Fibroblast of lung (primary cell): ENCODE data around the gene RFFL. TPM values are rescaled to one million over a fixed set of nuclear protein-coding genes. Genes with fewer than 3 reads are reported as not detected.
A peak's percentile ranks its signal among the peaks of the same experiment; 100 is the strongest.

ENCODE experiments used
- DNase-seq, 2 donors: peaks; one replicate each; pipeline versions ENCODE4 v3.0.0 to v3.0.0-alpha.2; 2010; ENCODE audit warnings: low read depth in 2 of 2
- H2AFZ ChIP-seq: 2 replicates; pipeline ENCODE4 v1.5.1; 2012; ENCODE audit warnings: low read length, control low read depth, inconsistent platforms
- H3K27ac ChIP-seq: 2 replicates; pipeline ENCODE4 v1.5.1; 2011; ENCODE audit warnings: low read length, control low read depth; ENCODE audit not compliant: insufficient read depth
- H3K27me3 ChIP-seq: 2 replicates; pipeline ENCODE4 v1.5.1; 2011; ENCODE audit warnings: mild to moderate bottlenecking, low read length; ENCODE audit not compliant: control insufficient read depth, insufficient read depth
- H3K36me3 ChIP-seq: 2 replicates; pipeline ENCODE4 v1.5.1; 2011; ENCODE audit warnings: low read length; ENCODE audit not compliant: control insufficient read depth, insufficient read depth
- H3K4me1 ChIP-seq: 2 replicates; pipeline ENCODE4 v1.5.1; 2011; ENCODE audit warnings: low read length; ENCODE audit not compliant: control insufficient read depth, insufficient read depth; ENCODE audit errors: extremely low read depth
- H3K4me2 ChIP-seq: 2 replicates; pipeline ENCODE4 v1.5.1; 2011; ENCODE audit warnings: low read length, control low read depth; ENCODE audit not compliant: insufficient read depth; ENCODE audit errors: extremely low read depth
- H3K4me3 ChIP-seq, 4 experiments: fragments of 200-600 bp in 1 of 4; sonication (generic) in 1 of 4; replicated peaks in 1 of 4; 2 replicates each; pipeline ENCODE4 v1.5.1; 2011 to 2016; ENCODE audit warnings: low read length in 4 of 4, low read depth in 3 of 4, mild to moderate bottlenecking in 3 of 4, control low read depth in 2 of 4, inconsistent platforms in 1 of 4, mixed read lengths in 1 of 4; ENCODE audit not compliant: insufficient read depth in 1 of 4; ENCODE audit errors: control extremely low read depth in 1 of 4
- H3K79me2 ChIP-seq: 2 replicates; pipeline ENCODE4 v1.5.1; 2012; ENCODE audit warnings: mild to moderate bottlenecking, low read length, inconsistent platforms; ENCODE audit not compliant: control insufficient read depth, insufficient read depth
- H3K9ac ChIP-seq: 2 replicates; pipeline ENCODE4 v1.5.1; 2011; ENCODE audit warnings: mild to moderate bottlenecking, low read length, control low read depth; ENCODE audit not compliant: insufficient read depth
- H3K9me3 ChIP-seq: 2 replicates; pipeline ENCODE4 v1.5.1; 2012; ENCODE audit warnings: low read depth, low read length; ENCODE audit not compliant: control insufficient read depth, insufficient read depth
- H4K20me1 ChIP-seq: 2 replicates; pipeline ENCODE4 v1.5.1; 2011; ENCODE audit warnings: low read length; ENCODE audit not compliant: control insufficient read depth, insufficient read depth; ENCODE audit errors: extremely low read depth
- CTCF ChIP-seq, 2 donors: IDR thresholded peaks in 1 of 2; conservative IDR thresholded peaks in 1 of 2; 1 replicate in 1 of 2; 2 replicates in 1 of 2; pipeline ENCODE4 v1.5.1; 2011 to 2012; ENCODE audit warnings: low read length in 2 of 2, control low read depth in 1 of 2, inconsistent platforms in 1 of 2, low read depth in 1 of 2, mild to moderate bottlenecking in 1 of 2
- EZH2 ChIP-seq: IDR thresholded peaks from 2 replicates; pipeline ENCODE4 v1.5.1; 2012; ENCODE audit warnings: low read length, control low read depth, mild to moderate bottlenecking; ENCODE audit errors: missing control alignments
- polyA plus RNA-seq, 2 donors: library from polyadenylated mRNA; depleted of rRNA in 1 of 2; stranded (reverse) in 1 of 2; unstranded in 1 of 2; fragments of >200 nt; gene quantifications; 2 replicates each; pipeline ENCODE4 v1.2.1, GENCODE V29; 2011 to 2012; ENCODE audit warnings: missing spikeins in 1 of 2
- total RNA-seq: library from RNA; depleted of rRNA; stranded (reverse); fragments of >200 nt; gene quantifications from 2 replicates; pipeline ENCODE4 v1.2.1, GENCODE V29; 2014

Gene RFFL
- total and polyA plus RNA-seq, 2 donors (not counting 1 experiment from before 2014, with no cell fraction given), result 10.1 to 15.9 TPM

- no peak for TF ChIP-seq EZH2
- TF ChIP-seq CTCF (conservative IDR thresholded peaks at IDR 0.05 in 1 of 2, IDR thresholded peaks at IDR 0.05 in 1 of 2; ENCODE audit: low read depth in 1 of 2, low read length in 2 of 2), result no peak
- H3K79me2 ChIP-seq, result no peaks in the 10 kb centered on the region
- no peak overlapping the region for H3K27ac ChIP-seq
- no peak overlapping the region for H3K9ac ChIP-seq
- H3K9me3 ChIP-seq, result no peaks in the 10 kb centered on the region
- no peaks in the 10 kb centered on the region for H3K4me1 ChIP-seq
- H4K20me1 ChIP-seq, result no peaks in the 10 kb centered on the region
- H3K4me2 ChIP-seq, result no peak overlapping the region
- H3K36me3 ChIP-seq, result no peaks in the 10 kb centered on the region
- no peak overlapping the region for H3K4me3 ChIP-seq
- DNase-seq, result no peak
- H3K27me3 ChIP-seq, result no peaks in the 10 kb centered on the region
- H2AFZ ChIP-seq, result no peak overlapping the region
Measured at GRCh38 chr17:34974794-34975785, 88.4 kb downstream of the RFFL start.

GRCh38 chr17:34974179-34974578 is 89.3 kb downstream of the RFFL start:
- H3K27me3 ChIP-seq, result no peaks in the 10 kb centered on the region
- no peak overlapping the region for H3K27ac ChIP-seq
- TF ChIP-seq CTCF (conservative IDR thresholded peaks at IDR 0.05 in 1 of 2, IDR thresholded peaks at IDR 0.05 in 1 of 2; ENCODE audit: low read depth in 1 of 2, low read length in 2 of 2), result no peak
- no peak for TF ChIP-seq EZH2
- H3K4me2 ChIP-seq, result no peak overlapping the region
- no peak overlapping the region for H3K4me3 ChIP-seq
- no peaks in the 10 kb centered on the region for H4K20me1 ChIP-seq
- no peak for DNase-seq
- H3K4me1 ChIP-seq, result no peaks in the 10 kb centered on the region
- H2AFZ ChIP-seq, result no peak overlapping the region
- H3K36me3 ChIP-seq, result no peaks in the 10 kb centered on the region
- no peaks in the 10 kb centered on the region for H3K9me3 ChIP-seq
- H3K79me2 ChIP-seq, result no peaks in the 10 kb centered on the region
- H3K9ac ChIP-seq, result no peak overlapping the region

- Histone ChIP-seq H3K4me3 (peak within 1 kb of the TSS; percentile 90 to 100 (median 100)), H3K27ac (peak within 1 kb of the TSS; percentile 99), H3K27me3 (no peaks in the 10 kb centered on the region), H3K9me3 (no peaks in the 10 kb centered on the region), H2AFZ (peak within 1 kb of the TSS; percentile 100), H3K9ac (peak within 1 kb of the TSS; percentile 95), H3K4me1 (peaks cover 6% of the 10 kb centered on the region), H3K4me2 (peak within 1 kb of the TSS; percentile 96), H3K79me2 (peaks cover 24% of the 10 kb centered on the region), H4K20me1 (no peaks in the 10 kb centered on the region), H3K36me3 (no peaks in the 10 kb centered on the region)
- DNase-seq, result peak; percentile 94 to 96
- TF ChIP-seq CTCF (conservative IDR thresholded peaks at IDR 0.05 in 1 of 2, IDR thresholded peaks at IDR 0.05 in 1 of 2; ENCODE audit: low read depth in 1 of 2, low read length in 2 of 2) (no peak), EZH2 (no peak)
Measured at GRCh38 chr17:34961093-34961911, 102.2 kb downstream of the RFFL start, which contains the start of the genes CCT6B and ZNF830. Gene CCT6B, minus strand, starts transcription at chr17:34961460. Its CDS starts 67 bp downstream, at chr17:34961393. Gene ZNF830, plus strand, starts transcription at chr17:34961540. Its CDS starts 27 bp downstream, at chr17:34961567.
